H1 (cell line): Measurements from ENCODE around the gene NTN1. TPM values are rescaled to one million over a fixed set of nuclear protein-coding genes. Genes with fewer than 3 reads are reported as not detected.

Experiments
- CTCF ChIA-PET: fragments of 300-600 bp; sonication (Branson Sonifier 250); formaldehyde crosslinking; loops from one replicate; lab custom pipeline; 2021; ENCODE audit not compliant: partially characterized antibody; lab: Charles Lee
- POLR2A ChIA-PET: fragments of 300-600 bp; sonication (Branson Sonifier 250); formaldehyde crosslinking; loops from one replicate; lab custom pipeline; 2021; ENCODE audit warnings: inconsistent platforms; ENCODE audit not compliant: partially characterized antibody; lab: Charles Lee
- DNase-seq, 2 experiments: peaks; one replicate each; pipeline versions ENCODE4 v3.0.0 to v3.0.0-alpha.2; 2010 to 2022; ENCODE audit warnings: low spot score in 2 of 2, low read depth in 1 of 2, mixed read lengths in 1 of 2
- FAIRE-seq: peaks from 2 replicates; lab custom pipeline; 2011; peaks lifted over from hg19 to GRCh38; lab: Jason Lieb, UNC
- H2AFZ ChIP-seq: 2 replicates; pipeline ENCODE4 v1.8.1; 2012; ENCODE audit warnings: low read length, inconsistent platforms
- H2AK5ac ChIP-seq: 2 replicates; pipeline ENCODE4 v1.6.1; 2013; ENCODE audit warnings: low read depth, low read length
- H2BK120ac ChIP-seq: replicated peaks from 2 replicates; pipeline ENCODE3; 2013; ENCODE audit warnings: low read depth, low read length, inconsistent platforms
- H2BK12ac ChIP-seq: 2 replicates; pipeline ENCODE4 v1.6.1; 2013; ENCODE audit warnings: low read depth, low read length
- H2BK15ac ChIP-seq: 2 replicates; pipeline ENCODE4 v1.6.1; 2013; ENCODE audit warnings: low read length
- H2BK20ac ChIP-seq: 2 replicates; pipeline ENCODE4 v1.6.1; 2013; ENCODE audit warnings: low read length
- H2BK5ac ChIP-seq: 2 replicates; pipeline ENCODE4 v1.6.1; 2013; ENCODE audit warnings: low read depth, low read length
- H3K14ac ChIP-seq: 2 replicates; pipeline ENCODE4 v1.6.1; 2013; ENCODE audit warnings: inconsistent platforms; ENCODE audit not compliant: insufficient read length
- H3K18ac ChIP-seq: 2 replicates; pipeline ENCODE4 v1.6.1; 2013; ENCODE audit warnings: low read length; ENCODE audit errors: extremely low read depth
- H3K23ac ChIP-seq: 2 replicates; pipeline ENCODE4 v1.6.1; 2013; ENCODE audit warnings: inconsistent platforms; ENCODE audit not compliant: insufficient read length
- H3K23me2 ChIP-seq: 2 replicates; pipeline ENCODE4 v1.6.1; 2013; ENCODE audit warnings: low read depth, low read length
- H3K27ac ChIP-seq: 2 replicates; pipeline ENCODE4 v1.6.1; 2011; ENCODE audit warnings: low read depth, low read length, inconsistent platforms
- H3K27me3 ChIP-seq, 4 experiments: replicated peaks in 1 of 4; 1 replicate in 1 of 4; 2 replicates in 3 of 4; pipeline versions ENCODE4 v1.6.1 to v1.8.1; 2011 to 2013; ENCODE audit warnings: low read length in 3 of 4, mild to moderate bottlenecking in 3 of 4, inconsistent platforms in 2 of 4, mixed read lengths in 2 of 4, moderate library complexity in 1 of 4; ENCODE audit not compliant: control insufficient read depth in 3 of 4, insufficient read depth in 3 of 4; ENCODE audit errors: extremely low read depth in 1 of 4
- H3K36me3 ChIP-seq, 4 experiments: 2 replicates each; pipeline versions ENCODE4 v1.6.1 to v1.8.1; 2011 to 2013; ENCODE audit warnings: mild to moderate bottlenecking in 4 of 4, low read length in 3 of 4, moderate library complexity in 2 of 4, control low read depth in 1 of 4, inconsistent platforms in 1 of 4; ENCODE audit not compliant: insufficient read depth in 4 of 4, control insufficient read depth in 2 of 4
- H3K4ac ChIP-seq: replicated peaks from 2 replicates; pipeline ENCODE3; 2013; ENCODE audit warnings: low read length, low read depth, mixed read lengths, inconsistent platforms; ENCODE audit not compliant: insufficient read length
- H3K4me1 ChIP-seq, 4 experiments: replicated peaks in 1 of 4; 1 replicate in 1 of 4; 2 replicates in 3 of 4; pipeline versions ENCODE4 v1.6.1 to v1.8.1; 2011 to 2013; ENCODE audit warnings: low read length in 3 of 4, inconsistent platforms in 2 of 4, mixed read lengths in 1 of 4; ENCODE audit not compliant: insufficient read depth in 4 of 4, control insufficient read depth in 3 of 4
- H3K4me2 ChIP-seq, 2 experiments: 2 replicates each; pipeline versions ENCODE4 v1.6.1 to v1.8.1; 2011 to 2013; ENCODE audit warnings: low read depth in 2 of 2, low read length in 2 of 2, control low read depth in 1 of 2, inconsistent platforms in 1 of 2, mild to moderate bottlenecking in 1 of 2; ENCODE audit not compliant: insufficient read depth in 1 of 2
- H3K4me3 ChIP-seq, 4 experiments: fragments of 200-600, 300-600 bp in 1 of 4; sonication (generic), shearing (Covaris generic), sonication (Bioruptor Twin) in 1 of 4; 2 replicates each; pipeline versions ENCODE4 v1.5.1 to v1.8.1; 2011 to 2016; ENCODE audit warnings: low read length in 4 of 4, low read depth in 3 of 4, control low read depth in 2 of 4, inconsistent platforms in 2 of 4, mild to moderate bottlenecking in 2 of 4, mixed read lengths in 1 of 4, moderate library complexity in 1 of 4; ENCODE audit not compliant: insufficient read depth in 2 of 4; ENCODE audit errors: extremely low read depth in 1 of 4
- H3K56ac ChIP-seq: replicated peaks from 2 replicates; pipeline ENCODE3; 2013; ENCODE audit warnings: low read depth, mild to moderate bottlenecking, mixed read lengths, low read length, inconsistent platforms; ENCODE audit not compliant: insufficient read length
- H3K79me1 ChIP-seq: 2 replicates; pipeline ENCODE4 v1.6.1; 2013; ENCODE audit warnings: low read depth, low read length, control low read depth
- H3K79me2 ChIP-seq, 2 experiments: 2 replicates each; pipeline versions ENCODE4 v1.6.1 to v1.8.1; 2012 to 2013; ENCODE audit warnings: low read length in 2 of 2, mild to moderate bottlenecking in 2 of 2, inconsistent platforms in 1 of 2; ENCODE audit not compliant: insufficient read depth in 2 of 2, control insufficient read depth in 1 of 2
- H3K9ac ChIP-seq, 4 experiments: replicated peaks in 1 of 4; 1 replicate in 1 of 4; 2 replicates in 3 of 4; pipeline versions ENCODE4 v1.6.1 to v1.8.1; 2011 to 2013; ENCODE audit warnings: low read depth in 3 of 4, low read length in 3 of 4, control low read depth in 2 of 4, mild to moderate bottlenecking in 2 of 4, moderate library complexity in 2 of 4, inconsistent platforms in 1 of 4; ENCODE audit errors: extremely low read depth in 1 of 4
- H3K9me3 ChIP-seq, 2 experiments: 2 replicates each; pipeline versions ENCODE4 v1.6.1 to v1.8.1; 2012 to 2013; ENCODE audit warnings: mild to moderate bottlenecking in 2 of 2, moderate library complexity in 2 of 2, control low read depth in 1 of 2, inconsistent platforms in 1 of 2, low read depth in 1 of 2, low read length in 1 of 2, mixed read lengths in 1 of 2; ENCODE audit not compliant: insufficient read depth in 2 of 2
- H4K20me1 ChIP-seq, 2 experiments: replicated peaks in 1 of 2; 2 replicates each; pipeline versions ENCODE3 to v1.8.1; 2011 to 2013; ENCODE audit warnings: inconsistent platforms in 2 of 2, low read length in 2 of 2, mild to moderate bottlenecking in 1 of 2; ENCODE audit not compliant: insufficient read depth in 2 of 2, control insufficient read depth in 1 of 2
- H4K5ac ChIP-seq: 2 replicates; pipeline ENCODE4 v1.6.1; 2013; ENCODE audit warnings: low read length, low read depth, mixed read lengths, inconsistent platforms; ENCODE audit not compliant: insufficient read length
- H4K8ac ChIP-seq: 2 replicates; pipeline ENCODE4 v1.8.0; 2013; ENCODE audit warnings: mild to moderate bottlenecking, moderate library complexity, low read length, inconsistent platforms; ENCODE audit not compliant: insufficient read depth; ENCODE audit errors: extremely low read depth
- H4K91ac ChIP-seq: replicated peaks from 2 replicates; pipeline ENCODE3; 2013; ENCODE audit warnings: low read length, mixed read lengths, inconsistent platforms; ENCODE audit not compliant: insufficient read length
- BACH1 ChIP-seq: IDR thresholded peaks from 2 replicates; pipeline ENCODE4 v1.6.1; 2012; ENCODE audit warnings: low read length, improper control_type of control experiment
- BCL11A ChIP-seq, 2 experiments: IDR thresholded peaks; one replicate each; pipeline ENCODE4 v1.6.1; 2011; ENCODE audit warnings: low read depth in 2 of 2, low read length in 2 of 2, mild to moderate bottlenecking in 2 of 2
- BRCA1 ChIP-seq: IDR thresholded peaks from 2 replicates; pipeline ENCODE4 v1.6.1; 2012; ENCODE audit warnings: low read depth, low read length, improper control_type of control experiment
- EGR1 ChIP-seq: IDR thresholded peaks from 2 replicates; pipeline ENCODE4 v1.6.1; 2011; ENCODE audit warnings: low read depth, low read length, borderline replicate concordance
- GABPA ChIP-seq: IDR thresholded peaks from 2 replicates; pipeline ENCODE4 v1.6.1; 2011; ENCODE audit warnings: mild to moderate bottlenecking, low read length, moderate library complexity, borderline replicate concordance; ENCODE audit not compliant: insufficient read depth
- NRF1 ChIP-seq: IDR thresholded peaks from 2 replicates; pipeline ENCODE4 v1.6.1; 2011; ENCODE audit warnings: mild to moderate bottlenecking, low read depth, low read length, improper control_type of control experiment
- POLR2AphosphoS5 ChIP-seq: IDR thresholded peaks from 2 replicates; pipeline ENCODE4 v1.6.1; 2011; ENCODE audit warnings: low read depth, low read length
- RAD21 ChIP-seq, 2 experiments: IDR thresholded peaks in 1 of 2; conservative IDR thresholded peaks in 1 of 2; 2 replicates each; pipeline ENCODE4 v1.6.1; 2011; ENCODE audit warnings: low read depth in 2 of 2, low read length in 2 of 2, improper control_type of control experiment in 1 of 2, inconsistent platforms in 1 of 2, mild to moderate bottlenecking in 1 of 2, moderate library complexity in 1 of 2
- RBBP5 ChIP-seq: IDR thresholded peaks from 2 replicates; pipeline ENCODE4 v1.7.1; 2012; ENCODE audit warnings: low read depth, mild to moderate bottlenecking, inconsistent platforms, low read length, moderate library complexity, borderline replicate concordance
- SIX5 ChIP-seq: IDR thresholded peaks from 2 replicates; pipeline ENCODE4 v1.6.1; 2011; ENCODE audit warnings: mild to moderate bottlenecking, low read depth, low read length
- SP4 ChIP-seq: IDR thresholded peaks from 2 replicates; pipeline ENCODE4 v1.6.1; 2012; ENCODE audit warnings: low read length, inconsistent platforms
- TAF1 ChIP-seq: IDR thresholded peaks from 2 replicates; pipeline ENCODE4 v1.6.1; 2011; ENCODE audit warnings: mild to moderate bottlenecking, low read depth, low read length
- TAF7 ChIP-seq: optimal IDR thresholded peaks from 2 replicates; pipeline ENCODE3; 2011; ENCODE audit warnings: low read depth, mild to moderate bottlenecking, inconsistent platforms, low read length, moderate library complexity, borderline replicate concordance
- TCF12 ChIP-seq: IDR thresholded peaks from 2 replicates; pipeline ENCODE4 v1.6.1; 2011; ENCODE audit warnings: low read depth, mild to moderate bottlenecking, low read length
- YY1 ChIP-seq: IDR thresholded peaks from 2 replicates; pipeline ENCODE4 v1.6.1; 2011; ENCODE audit warnings: low read depth, mild to moderate bottlenecking, low read length
- WGBS, 2 experiments: shearing (Covaris generic) in 1 of 2; methylation state at CpG; one replicate each; pipeline versions ENCODE4 v1.1.6 to v1.1.7; 2013 to 2015; ENCODE audit warnings: low lambda C conversion rate in 2 of 2, mixed read lengths in 2 of 2, inconsistent platforms in 1 of 2, low coverage in 1 of 2, missing lambda C conversion rate in 1 of 2; ENCODE audit not compliant: insufficient replicate concordance in 2 of 2, insufficient coverage in 1 of 2, insufficient read length in 1 of 2; ENCODE audit errors: extremely low coverage in 1 of 2, missing lambda C conversion rate in 1 of 2; 5-methylcytosine and 5-hydroxymethylcytosine counted together
- polyA plus RNA-seq, 7 experiments: library from polyadenylated mRNA; depleted of rRNA in 3 of 7; stranded (reverse) in 5 of 7; unstranded in 2 of 7; fragments of >200 nt in 5 of 7; fragments of 200-250 nt in 2 of 7; gene quantifications; 1 replicate in 5 of 7; 2 replicates in 1 of 7; 4 replicates in 1 of 7; pipeline versions ENCODE4 v1.2.1 to v1.2.3, GENCODE V29; 2011 to 2013; ENCODE audit warnings: missing spikeins in 2 of 7, mixed read lengths in 2 of 7
- total RNA-seq: library from RNA; stranded (reverse); fragmentation: NEBNext Ultra II Directional; extraction: Animal tissue kit (Norgen Biotek cat#: 25700); gene quantifications from 2 replicates; pipeline ENCODE4 v1.2.1, GENCODE V29; 2021

NTN1 gene
- total and polyA plus RNA-seq, 2 of the 8 experiments (the other 6 are each of a cell fraction or from before 2014, with no cell fraction given): 2.0 to 2.3 TPM

GRCh38 chr17:8994319-8994718, 27.0 kb upstream of the NTN1 start:
- Histone ChIP-seq H2BK5ac (no peak overlapping the region), H3K27me3 (no peaks in the 10 kb centered on the region; a peak in 1 of 7 replicates), H3K79me2 (no peaks in the 10 kb centered on the region), H2BK12ac (no peak overlapping the region), H3K9me3 (no peaks in the 10 kb centered on the region), H3K27ac (no peak overlapping the region), H3K14ac (no peak overlapping the region), H3K4ac (no peak overlapping the region), H2BK15ac (no peak overlapping the region), H4K20me1 (no peaks in the 10 kb centered on the region), H3K4me1 (peaks cover 1 to 9% (median 7%) of the 10 kb centered on the region in 4 experiments; a peak in 4 of 7 replicates), H3K79me1 (no peaks in the 10 kb centered on the region), H4K91ac (no peak overlapping the region), H3K23me2 (no peaks in the 10 kb centered on the region), H3K36me3 (no peaks in the 10 kb centered on the region), H3K4me3 (no peak overlapping the region), H2BK20ac (no peak overlapping the region), H3K23ac (no peak overlapping the region), H3K9ac (no peak overlapping the region), H4K5ac (no peak overlapping the region), H3K18ac (no peak overlapping the region), H2AFZ (no peak overlapping the region), H2BK120ac (no peak overlapping the region), H3K4me2 (no peak overlapping the region), H2AK5ac (no peak overlapping the region), H4K8ac (no peak overlapping the region), H3K56ac (no peak overlapping the region)
- FAIRE-seq (peak; percentile 70), DNase-seq (peak; percentile 57 to 97)
- 40% methylated on average over 7 of the region's 7 CpGs; no CpG with 5 or more reads in 1 of the 2 experiments for WGBS, 2 experiments
- ChIA-PET POLR2A (no interaction called here), CTCF (interaction anchor here (0.8 to 5.3 kb wide), 20 partner anchors 10 to 528 kb away, joined by 3 to 35 read pairs (median 4); partner anchors contain the start of gene NTN1)
- TF ChIP-seq BRCA1 (no peak), EGR1 (no peak), BACH1 (no peak), TCF12 (no peak), NRF1 (no peak), BCL11A (IDR thresholded peaks at IDR 0.05; ENCODE audit: low read depth in 2 of 2, low read length in 2 of 2) (no peak), SP4 (no peak), RBBP5 (no peak), POLR2AphosphoS5 (no peak), RAD21 (IDR thresholded peaks at IDR 0.05 in 1 of 2, conservative IDR thresholded peaks at IDR 0.05 in 1 of 2; ENCODE audit: low read depth in 2 of 2, low read length in 2 of 2) (peak; percentile 83 to 89), YY1 (0 out of 2 replicates have a peak, but pooled peaks have one; percentile 43), SIX5 (no peak), TAF1 (no peak), TAF7 (no peak), GABPA (no peak)
